Transverse colon (tissue), 4 donors: Measurements from ENCODE around the gene PSMD7. TPM values are rescaled to one million over a fixed set of nuclear protein-coding genes. Genes with fewer than 3 reads are reported as not detected.
A peak's percentile ranks its signal among the peaks of the same experiment; 100 is the strongest.

ENCODE experiments used
- DNase-seq: peaks from one replicate; pipeline ENCODE4 v3.0.0-alpha.2; 2019
- H3K27ac ChIP-seq, 4 donors: fragments of 200-600 bp; sonication (generic); 2 replicates each; pipeline ENCODE4 v1.5.1; 2016 to 2018; ENCODE audit warnings: inconsistent platforms in 4 of 4
- H3K27me3 ChIP-seq: fragments of 200-600 bp; sonication (generic); 2 replicates; pipeline ENCODE4 v1.5.1; 2017; ENCODE audit warnings: inconsistent platforms
- H3K36me3 ChIP-seq, 4 donors: fragments of 200-600 bp; sonication (generic); 2 replicates each; pipeline ENCODE4 v1.5.1; 2017 to 2019; ENCODE audit warnings: inconsistent platforms in 4 of 4
- H3K4me1 ChIP-seq, 4 donors: fragments of 200-600 bp; sonication (generic); 2 replicates each; pipeline ENCODE4 v1.5.1; 2017 to 2020; ENCODE audit warnings: inconsistent platforms in 4 of 4
- H3K4me3 ChIP-seq, 4 donors: fragments of 200-600 bp; sonication (generic); 1 replicate in 1 of 4; 2 replicates in 3 of 4; pipeline versions ENCODE4 v1.5.1 to v1.6.1; 2017 to 2019; ENCODE audit warnings: inconsistent platforms in 4 of 4
- H3K9me3 ChIP-seq, 2 donors: fragments of 200-600 bp; sonication (generic); 2 replicates each; pipeline ENCODE4 v1.5.1; 2017 to 2019; ENCODE audit warnings: inconsistent platforms in 2 of 2
- CTCF ChIP-seq, 5 experiments: fragments of 200-600 bp in 3 of 5; fragments of 450-650 bp in 2 of 5; sonication (generic) in 3 of 5; IDR thresholded peaks; 1 replicate in 2 of 5; 2 replicates in 3 of 5; pipeline ENCODE4 v1.5.1; 2016 to 2017; ENCODE audit warnings: antibody characterized with exemption in 5 of 5, inconsistent platforms in 3 of 5, mild to moderate bottlenecking in 2 of 5, moderate library complexity in 1 of 5
- EP300 ChIP-seq: sonication (generic); formaldehyde crosslinking; IDR thresholded peaks from one replicate; pipeline ENCODE4 v1.6.1; 2017; ENCODE audit warnings: antibody characterized with exemption, low read depth
- POLR2A ChIP-seq: fragments of 450-650 bp; IDR thresholded peaks from one replicate; pipeline ENCODE4 v1.6.1; 2016; ENCODE audit warnings: antibody characterized with exemption, mild to moderate bottlenecking, moderate library complexity
- POLR2AphosphoS5 ChIP-seq, 3 donors: sonication (generic); formaldehyde crosslinking; IDR thresholded peaks; one replicate each; pipeline ENCODE4 v1.6.1; 2016; ENCODE audit warnings: antibody characterized with exemption in 3 of 3
- WGBS, 2 donors: methylation state at CpG; one replicate each; pipeline ENCODE4 v1.1.5; 2018; ENCODE audit warnings: low coverage in 1 of 2; 5-methylcytosine and 5-hydroxymethylcytosine counted together
- in situ Hi-C, 4 donors: fragments of 200-750 bp; cut with MboI; loops; one replicate each; pipeline versions ENCODE4 v1.15.0 to v1.15.1; 2017; ENCODE audit warnings: low sequenced_read_pairs in 3 of 4, low pct_ligation_motif_present in 1 of 4, low pct_unique_long_range_greater_than_20kb in 1 of 4
- intact Hi-C: fragments of 100-400 bp; cut with DNase I; formaldehyde crosslinking; loops from one replicate; pipeline ENCODE4 v1.15.1; 2023; ENCODE audit warnings: low total_unique reads
- total RNA-seq, 4 donors: library from RNA; depleted of rRNA; stranded (reverse); fragments of >200 nt; gene quantifications; one replicate each; pipeline ENCODE4 v1.1.0, GENCODE V29; 2016

The PSMD7 gene
- 100 to 1,000 TPM in 1 of 4 donors, 10 to 100 TPM in 3; 32.2 to 145 (median 53.6) TPM for total RNA-seq

GRCh38 chr16:74296432-74297144 lies at the start of gene PSMD7:
PSMD7 (plus strand) TSS chr16:74296814; CDS start chr16:74296915, 101 bp downstream.
- peaks cover 0 to 19% (median 8%) of the 10 kb centered on the region in 4 donors for H3K36me3 ChIP-seq
- in situ Hi-C loops (no loop called here), intact Hi-C loops (loop anchor here (5.0 kb wide), 1 partner anchor 1309 kb away; no protein-coding TSS in a partner anchor)
- H3K4me3 ChIP-seq, result peak within 1 kb of the TSS; percentile 61 to 86 (median 64)
- H3K27ac ChIP-seq, result peak within 1 kb of the TSS; percentile 87 to 95 (median 92)
- WGBS, 2 donors, result 0% methylated on average over 3 to 60 of the region's 60 CpGs
- no peaks in the 10 kb centered on the region for H3K9me3 ChIP-seq
- peaks cover 16 to 32% (median 30%) of the 10 kb centered on the region in 4 donors for H3K4me1 ChIP-seq
- TF ChIP-seq POLR2AphosphoS5 (IDR thresholded peaks at IDR 0.05) (peak; percentile 89 to 96 (median 96)), POLR2A (peak; percentile 87), CTCF (IDR thresholded peaks at IDR 0.05) (no peak), EP300 (no peak)
- DNase-seq, result peak; percentile 93
- H3K27me3 ChIP-seq, result no peaks in the 10 kb centered on the region

- no peak for DNase-seq
- TF ChIP-seq POLR2A, result no peak
- TF ChIP-seq POLR2AphosphoS5 (IDR thresholded peaks at IDR 0.05), result no peak
- TF ChIP-seq EP300, result no peak
- TF ChIP-seq CTCF (IDR thresholded peaks at IDR 0.05), result no peak
- in situ Hi-C loops (loop anchor here in 1 of 4 donors (25.0 kb wide), 1 partner anchor 187 kb away; no protein-coding TSS in a partner anchor), intact Hi-C loops (no loop called here)
- no peaks in the 10 kb centered on the region for H3K36me3 ChIP-seq
- no peaks in the 10 kb centered on the region for H3K4me1 ChIP-seq
- no peak overlapping the region for H3K4me3 ChIP-seq
- H3K27me3 ChIP-seq, result peaks cover 6% of the 10 kb centered on the region
- 67 to 72% methylated on average over 3 to 4 of the region's 4 CpGs for WGBS, 2 donors
- H3K27ac ChIP-seq, result no peak overlapping the region
- no peaks in the 10 kb centered on the region for H3K9me3 ChIP-seq
Measured at GRCh38 chr16:74249254-74249653, 47.4 kb upstream of the PSMD7 start.

- no peaks in the 10 kb centered on the region for H3K4me1 ChIP-seq
- WGBS, 2 donors, result 60 to 61% methylated on average over 1 of the region's 1 CpG
- intact Hi-C loops, result no loop called here
- no peaks in the 10 kb centered on the region for H3K9me3 ChIP-seq
- no peak overlapping the region for H3K27ac ChIP-seq
- in situ Hi-C loops, result loop anchor here in 1 of 4 donors (25.0 kb wide), 1 partner anchor 188 kb away; no protein-coding TSS in a partner anchor
- no peaks in the 10 kb centered on the region for H3K36me3 ChIP-seq
- TF ChIP-seq POLR2AphosphoS5 (IDR thresholded peaks at IDR 0.05) (no peak), POLR2A (no peak), CTCF (IDR thresholded peaks at IDR 0.05) (no peak), EP300 (no peak)
- peaks cover 6% of the 10 kb centered on the region for H3K27me3 ChIP-seq
- H3K4me3 ChIP-seq, result no peak overlapping the region
- no peak for DNase-seq
Measured at GRCh38 chr16:74249846-74250245, 46.8 kb upstream of the PSMD7 start.

- WGBS, 2 donors, result 60 to 89% methylated on average over 1 to 3 of the region's 3 CpGs
- in situ Hi-C loops, result no loop called here
- TF ChIP-seq CTCF (IDR thresholded peaks at IDR 0.05) (no peak), EP300 (no peak), POLR2AphosphoS5 (IDR thresholded peaks at IDR 0.05) (no peak), POLR2A (no peak)
- Histone ChIP-seq H3K36me3 (no peaks in the 10 kb centered on the region), H3K27me3 (peaks cover 6% of the 10 kb centered on the region), H3K4me3 (no peak overlapping the region), H3K27ac (no peak overlapping the region), H3K4me1 (no peaks in the 10 kb centered on the region), H3K9me3 (no peaks in the 10 kb centered on the region)
- intact Hi-C loops, result no loop called here
- no peak for DNase-seq
Measured at GRCh38 chr16:74252329-74252728, 44.3 kb upstream of the PSMD7 start.
